Measurements from ENCODE around the gene LPCAT1.
"Not testable (repeated sequence)": the region's sequence is repeated elsewhere in the genome, so short reads cannot be mapped to it uniquely, and the experiment has no call there.

LPCAT1 gene

DNA sequence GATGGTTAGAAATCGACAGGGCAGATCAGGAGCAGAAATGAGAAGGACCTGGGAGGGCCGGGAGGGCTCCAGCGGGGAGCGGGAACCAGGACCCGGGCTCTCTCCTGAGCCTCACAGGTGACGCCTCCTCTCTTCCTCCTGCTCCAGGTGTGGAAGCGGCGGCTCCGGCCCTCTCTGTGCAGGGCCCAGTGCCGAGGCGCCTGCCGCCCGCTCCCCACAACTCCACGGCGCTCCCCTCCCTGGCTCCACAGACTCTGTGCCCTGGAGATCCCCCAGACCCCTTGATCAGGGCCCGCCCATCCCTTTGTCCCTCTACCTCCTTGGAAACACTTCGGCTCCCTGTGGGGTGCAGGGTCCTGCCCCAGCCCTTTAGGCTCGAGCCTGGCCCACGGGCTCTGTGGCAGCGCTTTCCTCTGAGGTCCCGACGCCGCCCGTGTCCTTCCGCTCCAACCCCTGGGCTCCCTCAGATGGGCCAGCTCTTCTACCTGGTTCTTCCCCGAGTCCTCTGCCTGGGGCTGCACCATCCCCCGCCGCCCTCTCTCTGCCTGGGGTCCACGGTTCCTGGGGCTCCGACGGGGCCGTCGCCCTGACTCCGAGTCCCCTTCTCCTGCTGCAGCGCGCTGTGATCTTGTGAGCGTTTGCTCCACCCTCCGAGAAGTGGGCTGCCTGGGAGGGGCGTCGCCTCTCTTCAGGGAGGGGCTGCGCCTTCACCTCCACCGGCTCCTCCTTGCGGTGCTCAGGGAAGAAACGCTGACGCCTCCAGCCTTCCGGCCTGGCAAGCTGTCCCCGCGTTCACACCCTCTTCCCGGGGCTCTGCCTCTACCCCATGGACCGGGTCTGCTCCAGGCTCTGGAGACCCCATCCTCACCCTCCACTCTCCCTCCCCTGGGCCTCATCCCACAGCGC is 56.2 kb downstream of the LPCAT1 start:
- no peak for DNase-seq (ENCODE audit: low read depth in 3 of 3)

DNA sequence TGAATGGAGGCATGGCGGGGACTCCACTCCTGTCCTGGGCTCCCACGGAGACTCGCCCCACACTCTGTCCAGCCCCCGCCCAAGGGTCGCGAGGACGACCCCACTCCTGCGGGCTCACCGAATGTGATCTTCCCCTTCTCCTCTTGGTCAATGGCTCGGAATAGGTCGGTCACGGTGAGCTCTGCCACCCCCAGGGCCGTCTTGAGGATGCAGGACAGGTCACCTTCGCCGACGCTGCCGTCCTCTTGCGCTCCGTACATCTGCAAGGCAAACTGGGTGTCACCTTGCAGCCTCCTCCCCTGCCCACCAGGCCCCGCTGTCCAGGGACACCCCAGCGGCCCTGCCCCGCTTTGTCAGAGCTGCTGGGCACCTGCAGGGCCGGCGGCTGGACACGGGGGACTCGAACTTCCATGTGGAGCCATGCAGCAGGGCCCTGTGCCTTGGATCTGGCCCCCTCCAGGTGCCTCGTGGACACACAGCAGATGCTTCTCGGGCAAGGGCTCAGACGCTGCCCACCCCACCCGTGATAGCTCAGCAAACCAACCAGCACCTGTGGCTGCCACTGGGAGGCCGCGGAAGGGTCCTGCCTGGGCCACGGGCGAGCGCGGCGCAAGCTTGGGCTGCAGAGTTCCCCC is 57.0 kb downstream of the LPCAT1 start:
- no peak for DNase-seq (ENCODE audit: low read depth in 3 of 3)

DNA sequence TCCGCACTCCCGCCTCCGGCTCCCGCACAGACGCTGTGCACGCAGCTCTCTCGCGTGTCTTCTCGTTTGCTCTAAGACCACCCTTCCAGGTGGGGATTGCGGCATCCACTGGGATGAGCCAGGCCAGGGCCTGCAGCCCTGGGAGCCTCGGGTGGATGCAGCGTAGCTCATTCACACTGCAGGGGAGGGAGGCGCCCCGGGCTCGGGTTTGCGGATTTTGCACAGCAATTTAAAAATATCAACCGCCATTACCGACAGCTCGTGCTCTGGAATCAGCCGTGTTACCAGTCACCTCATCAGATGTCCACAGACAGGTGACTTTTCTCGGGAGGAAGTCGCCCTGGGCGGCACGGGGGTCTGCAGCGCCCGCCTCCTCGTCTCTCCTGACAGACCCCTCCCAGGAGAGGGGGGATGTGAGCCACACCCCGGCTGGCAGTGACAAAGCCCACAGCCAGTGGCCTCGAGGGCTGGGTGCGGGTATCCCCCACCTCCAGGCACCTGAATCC is 57.7 kb downstream of the LPCAT1 start:
- no peak for DNase-seq (ENCODE audit: low read depth in 3 of 3)

DNA sequence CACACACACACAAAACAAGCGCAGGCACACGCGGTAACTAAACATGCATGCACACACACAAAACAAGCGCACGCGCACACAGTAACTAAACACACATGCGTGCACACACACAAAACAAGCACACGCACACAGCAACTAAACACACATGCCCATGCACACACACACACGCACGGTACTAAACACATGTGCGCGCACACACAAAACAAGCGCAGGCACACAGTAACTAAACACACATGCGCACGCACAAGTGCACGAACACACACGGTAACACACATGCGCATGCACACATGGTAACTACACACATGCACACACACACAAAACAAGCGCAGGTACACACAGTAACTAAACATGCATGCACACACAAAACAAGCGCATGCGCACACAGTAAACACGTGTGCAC is 58.6 kb downstream of the LPCAT1 start:
- no peak for DNase-seq (ENCODE audit: low read depth in 3 of 3)

DNA sequence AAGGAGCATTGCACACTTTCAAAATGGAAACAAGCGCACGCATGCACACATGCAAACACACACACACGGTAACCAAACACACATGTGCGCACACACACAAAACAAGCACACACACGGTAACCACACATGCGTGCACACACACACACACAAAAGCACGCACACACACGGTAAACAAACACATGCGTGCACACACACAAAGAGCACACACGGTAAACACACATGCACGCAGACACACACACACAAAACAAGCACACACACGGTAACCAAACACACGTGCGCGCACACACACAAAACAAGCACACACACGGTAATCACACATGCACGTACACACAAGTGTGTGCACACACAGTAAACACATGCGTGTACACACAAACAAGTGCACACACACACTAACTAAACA is 59.2 kb downstream of the LPCAT1 start:
- DNase-seq (ENCODE audit: low read depth in 3 of 3) = no peak

DNA sequence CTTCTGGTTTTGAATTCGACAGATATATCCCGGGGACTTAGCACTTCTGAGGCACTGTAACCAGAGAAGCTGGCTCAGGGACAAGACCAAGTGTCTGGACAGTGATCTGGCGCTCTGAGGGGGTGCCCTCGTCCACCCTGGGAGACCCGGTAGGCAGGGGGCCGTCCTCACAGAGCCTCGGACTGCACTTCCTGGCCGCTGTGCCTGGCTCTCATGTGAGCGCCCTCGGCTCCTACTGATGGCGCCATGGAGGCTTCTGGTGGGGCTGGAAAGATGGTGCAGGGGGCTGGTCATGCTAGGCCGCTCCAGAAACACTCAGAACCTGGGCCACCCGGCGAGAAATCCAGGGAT is 59.7 kb downstream of the LPCAT1 start:
- no peak for DNase-seq (ENCODE audit: low read depth in 3 of 3)

DNA sequence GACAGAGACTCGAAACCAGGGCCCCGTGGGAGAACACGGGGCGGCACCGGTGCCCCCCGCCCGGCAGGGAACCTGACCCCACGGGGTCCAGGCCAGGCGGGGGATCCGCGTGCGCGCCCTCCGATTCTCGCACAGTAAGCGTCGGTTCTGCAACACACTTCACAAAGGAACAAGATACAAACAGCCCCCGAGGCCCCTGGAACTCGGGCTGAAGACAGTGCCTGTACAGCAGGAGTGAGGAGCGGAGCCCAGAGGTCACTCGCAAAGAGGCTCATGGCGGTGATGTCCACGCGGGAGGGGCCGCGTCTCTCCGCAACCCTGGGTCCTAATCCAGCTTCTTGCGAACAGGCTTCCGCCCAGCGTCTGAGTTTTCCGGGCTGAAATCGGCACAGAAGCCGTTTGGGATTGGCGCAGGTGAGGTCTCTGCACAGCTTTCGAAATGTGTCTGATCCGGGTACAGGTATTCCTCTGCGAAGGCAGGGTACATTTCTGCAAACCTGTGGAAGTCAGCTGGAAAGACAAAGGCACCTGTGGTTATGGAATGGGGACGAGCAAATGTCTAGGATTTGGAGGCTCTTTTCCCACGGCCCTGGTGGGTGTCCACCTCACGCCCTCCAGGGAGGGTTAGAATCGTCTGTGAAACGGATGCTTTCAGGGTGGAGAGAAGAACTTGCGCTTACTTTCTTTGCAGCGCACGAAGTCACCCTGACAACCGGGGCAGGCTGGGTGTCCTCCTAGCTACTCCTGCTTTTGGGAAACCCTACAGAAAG is 60.2 kb downstream of the LPCAT1 start:
- DNase-seq (ENCODE audit: low read depth in 3 of 3) = no peak

DNA sequence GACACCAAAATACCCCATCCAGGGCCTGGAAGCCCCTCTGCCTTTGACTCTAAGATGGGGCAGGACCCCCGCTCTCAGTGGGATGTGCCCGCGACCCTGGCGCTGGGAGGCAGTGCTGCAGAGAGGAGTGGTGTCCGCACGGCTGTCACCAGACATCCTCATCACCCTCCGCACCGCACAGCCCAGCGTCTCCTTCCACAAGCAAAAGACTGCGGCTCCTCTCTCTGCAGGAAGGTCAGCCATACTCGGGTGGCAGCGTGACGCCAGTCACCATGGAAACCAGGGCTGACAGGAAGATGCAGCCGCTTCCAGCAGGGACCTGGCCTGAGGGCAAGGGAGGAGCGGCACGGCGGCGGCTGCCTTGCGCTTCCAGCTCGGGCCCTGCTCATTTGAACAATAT is 61.4 kb downstream of the LPCAT1 start:
- DNase-seq (ENCODE audit: low read depth in 3 of 3) = no peak

DNA sequence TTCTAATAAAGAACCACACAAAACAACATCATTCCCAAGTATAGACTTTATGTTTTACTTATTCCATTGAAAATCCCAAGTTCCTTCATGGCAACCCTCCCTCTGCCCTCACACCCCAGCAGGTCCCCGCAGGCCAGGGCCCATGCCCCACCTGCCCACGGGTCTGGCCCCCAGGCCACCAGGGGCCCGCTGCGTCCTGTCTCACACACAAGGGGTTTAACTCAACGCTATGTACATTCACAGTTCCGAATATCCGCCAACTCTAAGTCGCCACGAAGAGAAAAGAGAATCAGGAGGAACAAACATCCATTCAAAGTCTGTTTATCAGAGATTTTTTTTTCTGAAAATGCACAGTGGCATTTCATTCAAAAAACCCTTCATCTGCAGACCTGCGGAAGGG is 62.4 kb downstream of the LPCAT1 start:
- no peak for DNase-seq (ENCODE audit: low read depth in 3 of 3)

DNA sequence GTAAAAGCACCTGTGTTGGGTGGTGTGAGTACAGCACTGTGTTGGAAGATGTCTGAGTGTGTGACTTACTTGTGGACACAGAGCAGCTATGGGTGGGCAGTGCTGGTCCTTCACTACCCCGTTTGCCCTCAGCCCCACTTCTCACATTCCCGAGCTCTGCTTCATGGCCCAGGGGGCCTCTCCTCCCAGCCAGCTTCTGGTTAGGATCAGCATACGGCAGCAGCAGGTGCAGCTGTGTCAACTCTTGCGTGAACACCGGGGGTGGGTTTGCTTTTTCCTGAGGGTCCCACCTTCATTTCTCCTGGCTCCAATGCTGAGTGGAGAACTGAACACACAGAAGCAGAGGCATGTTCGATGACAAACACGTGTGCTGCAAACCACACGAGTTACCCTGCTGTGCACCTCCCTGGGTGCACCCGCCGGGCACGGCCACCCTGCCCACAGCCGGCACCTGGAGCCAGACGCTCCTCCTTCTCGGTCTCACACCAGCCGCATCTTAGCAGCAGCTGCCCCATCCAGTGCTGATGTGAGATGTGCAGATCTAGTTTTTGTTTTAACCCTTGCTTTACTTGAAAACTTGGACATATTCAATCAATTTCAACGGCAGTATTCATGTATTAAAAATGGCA is 63.6 kb downstream of the LPCAT1 start:
- no peak for DNase-seq (ENCODE audit: low read depth in 3 of 3)

DNA sequence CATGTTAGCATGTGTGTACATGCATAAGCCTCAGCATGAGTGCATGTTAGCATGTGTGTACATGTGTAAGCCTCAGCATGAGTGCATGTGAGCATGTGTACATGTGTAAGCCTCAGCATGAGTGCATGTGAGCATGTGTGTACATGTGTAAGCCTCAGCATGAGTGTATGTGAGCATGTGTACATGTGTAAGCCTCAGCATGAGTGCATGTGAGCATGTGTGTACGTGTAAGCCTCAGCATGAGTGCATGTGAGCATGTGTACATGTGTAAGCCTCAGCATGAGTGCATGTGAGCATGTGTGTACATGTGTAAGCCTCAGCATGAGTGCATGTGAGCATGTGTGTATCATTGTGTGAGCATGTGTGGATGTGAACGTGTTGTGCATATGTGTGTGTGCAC is 64.3 kb downstream of the LPCAT1 start:
- not testable (repeated sequence) for DNase-seq (ENCODE audit: low read depth in 3 of 3)

DNA sequence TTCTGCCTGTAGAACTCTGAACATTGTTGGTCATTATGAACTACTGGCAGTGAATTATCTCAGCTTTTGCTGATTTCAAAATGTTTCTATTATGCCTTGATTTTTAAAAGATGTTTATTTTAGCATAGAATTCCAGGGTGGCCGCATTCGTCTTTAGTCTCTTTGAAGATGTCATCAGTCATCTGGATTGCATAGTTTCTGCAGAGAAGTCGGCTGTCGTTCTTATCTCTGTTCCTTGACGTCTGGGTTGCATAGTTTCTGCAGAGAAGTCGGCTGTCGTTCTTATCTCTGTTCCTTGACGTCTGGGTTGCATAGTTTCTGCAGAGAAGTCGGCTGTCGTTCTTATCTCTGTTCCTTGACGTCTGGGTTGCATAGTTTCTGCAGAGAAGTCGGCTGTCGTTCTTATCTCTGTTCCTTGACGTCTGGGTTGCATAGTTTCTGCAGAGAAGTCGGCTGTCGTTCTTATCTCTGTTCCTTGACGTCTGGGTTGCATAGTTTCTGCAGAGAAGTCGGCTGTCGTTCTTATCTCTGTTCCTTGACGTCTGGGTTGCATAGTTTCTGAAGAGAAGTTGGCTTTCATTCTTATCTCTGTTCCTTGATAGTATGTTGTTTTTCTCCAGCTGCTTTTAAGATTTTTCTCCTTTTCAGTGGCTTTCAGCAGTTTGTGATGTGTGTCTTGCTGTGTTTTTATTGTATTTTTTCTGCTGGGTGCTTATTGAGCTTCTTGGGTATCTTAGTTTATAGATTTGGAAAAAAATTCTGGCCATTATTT is 67.5 kb downstream of the LPCAT1 start:
- not testable (repeated sequence) for DNase-seq (ENCODE audit: low read depth in 3 of 3)

DNA sequence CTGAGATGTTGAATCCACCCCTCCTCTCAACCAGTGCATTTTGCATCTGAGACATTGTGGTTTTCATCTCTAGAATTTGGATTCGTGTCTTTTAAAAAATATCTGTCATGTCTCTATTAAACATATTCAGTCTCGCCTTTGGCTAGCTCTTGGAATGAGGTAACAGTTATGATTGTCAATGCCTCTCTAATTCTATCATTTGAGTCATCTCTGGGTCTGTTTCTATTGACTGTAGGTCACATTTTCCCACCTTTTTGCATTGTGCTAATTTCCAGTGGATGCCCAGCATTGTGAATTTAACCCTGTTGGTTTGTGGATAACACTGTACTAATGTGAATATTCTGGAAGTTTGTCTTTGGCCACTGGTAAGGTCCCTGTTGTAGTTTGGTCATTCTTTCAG is 70.1 kb downstream of the LPCAT1 start:
- no peak for DNase-seq (ENCODE audit: low read depth in 3 of 3)

DNA sequence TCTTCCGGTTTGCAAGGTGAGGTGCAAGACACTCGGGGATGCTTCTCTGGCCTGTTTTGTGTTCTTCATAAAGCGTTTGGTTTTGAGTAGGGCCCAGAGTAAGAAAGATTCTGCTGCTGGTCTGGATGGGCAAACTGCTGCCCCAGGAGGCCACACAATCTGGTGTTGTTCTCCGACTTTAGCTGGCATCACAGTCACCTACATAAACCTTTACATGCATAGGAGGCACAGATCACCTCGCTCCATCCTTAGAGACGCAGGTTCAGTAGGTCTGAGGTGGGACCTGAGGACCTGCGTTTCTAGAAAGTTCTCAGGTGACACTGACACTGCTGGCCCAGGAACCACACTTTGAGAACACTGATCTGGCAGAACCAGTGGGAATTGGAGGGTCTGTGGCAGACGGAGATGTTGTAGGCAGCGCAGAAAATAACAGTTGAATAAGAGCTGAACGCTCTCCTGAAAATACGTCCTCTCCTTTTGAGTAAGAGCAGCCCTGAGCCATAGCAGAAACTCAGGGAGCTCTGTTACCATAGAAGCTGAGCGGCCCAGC is 74.6 kb downstream of the LPCAT1 start:
- no peak for DNase-seq (ENCODE audit: low read depth in 3 of 3)

DNA sequence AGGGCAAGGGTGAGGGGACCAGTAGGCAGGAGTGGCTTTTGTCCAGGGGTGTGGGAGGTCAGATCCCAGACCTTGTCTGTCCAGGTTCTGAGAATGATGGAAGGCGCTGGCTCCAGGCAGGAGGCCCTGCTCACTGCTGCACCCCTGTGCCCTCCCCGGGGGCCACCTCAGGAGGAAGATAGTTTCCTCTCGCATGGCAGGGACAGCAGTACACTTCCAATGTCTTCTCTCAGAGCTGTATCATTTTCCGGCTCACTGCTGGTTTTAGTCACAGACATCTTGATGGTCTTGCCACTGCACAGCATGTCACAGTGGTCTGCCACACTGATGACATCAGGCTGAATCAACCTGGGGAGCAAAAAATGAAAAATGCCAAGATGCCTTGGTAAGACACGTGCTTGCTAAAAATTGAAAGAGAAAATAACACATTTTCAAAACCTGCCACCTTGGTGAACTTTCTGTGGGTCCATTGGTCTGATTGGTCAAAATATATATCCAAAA is 75.2 kb downstream of the LPCAT1 start:
- no peak for DNase-seq (ENCODE audit: low read depth in 3 of 3)

DNA sequence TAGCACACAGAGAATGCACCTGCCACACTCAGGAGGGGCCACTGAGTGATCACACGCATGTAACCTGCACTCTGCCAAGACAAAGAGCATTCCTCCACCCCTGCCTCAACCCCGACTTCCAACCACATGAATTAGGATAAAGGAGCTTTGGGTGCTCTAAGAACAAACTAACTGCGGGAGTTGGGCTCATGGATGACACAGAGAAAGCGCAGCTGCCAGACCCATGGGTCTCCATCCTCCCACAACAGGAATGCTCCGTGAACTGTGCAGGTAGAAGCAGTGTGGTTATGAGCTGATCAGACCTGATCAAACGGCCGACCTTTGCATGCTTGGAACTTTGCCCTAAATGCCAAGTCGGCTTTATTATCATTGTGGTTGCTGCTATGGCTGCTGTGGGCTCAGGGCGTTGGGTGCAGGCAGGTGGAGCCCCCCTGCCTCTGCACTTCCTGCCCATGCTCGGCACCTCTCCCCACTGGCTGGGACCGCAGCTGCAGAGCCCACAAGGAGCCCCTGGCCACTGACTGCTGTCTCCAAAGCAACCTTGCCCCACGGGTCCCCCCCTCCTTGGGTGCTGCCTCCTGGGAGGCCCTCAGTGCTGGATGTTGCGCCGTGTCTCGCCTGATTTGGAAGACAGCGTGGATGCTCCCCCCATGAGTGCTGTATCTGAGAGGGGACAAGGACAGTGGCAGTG is 75.9 kb downstream of the LPCAT1 start:
- DNase-seq (ENCODE audit: low read depth in 3 of 3) = no peak

DNA sequence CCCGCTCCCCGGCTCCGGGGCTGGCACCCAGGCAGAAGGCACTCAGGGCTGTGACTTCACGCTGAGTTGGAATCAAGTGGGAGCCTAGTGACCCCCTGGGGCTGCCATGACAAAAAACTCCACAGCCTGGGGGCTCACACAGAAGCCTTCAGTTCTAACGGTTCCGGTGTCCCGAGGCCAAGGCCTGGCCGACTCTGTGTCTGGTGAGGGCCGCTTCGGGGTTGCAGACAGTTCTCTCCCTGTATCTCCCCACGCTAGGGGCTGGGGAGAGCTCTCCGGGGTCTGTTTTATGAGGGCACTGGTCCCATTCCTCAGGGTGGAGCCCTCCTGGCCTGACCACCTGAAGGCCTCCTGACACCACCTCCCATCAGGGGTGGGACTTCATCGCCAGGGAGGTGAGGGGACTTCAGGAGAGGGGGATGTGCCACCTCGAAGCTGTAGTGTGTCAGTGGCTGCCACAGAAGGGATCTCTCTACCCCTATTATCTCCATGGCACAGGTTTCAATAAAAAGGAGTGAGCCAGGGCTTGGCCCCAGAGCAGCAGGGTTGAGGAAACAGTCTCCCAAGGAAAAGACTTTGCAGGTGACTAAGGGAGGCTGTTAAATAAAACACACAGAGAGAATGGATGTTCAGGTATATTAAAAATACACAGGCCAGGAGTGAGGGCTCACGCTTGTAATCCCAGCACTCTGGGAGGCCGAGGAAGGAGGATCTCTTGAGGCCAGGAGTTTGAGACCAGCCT is 77.0 kb downstream of the LPCAT1 start:
- no peak for DNase-seq (ENCODE audit: low read depth in 3 of 3)

DNA sequence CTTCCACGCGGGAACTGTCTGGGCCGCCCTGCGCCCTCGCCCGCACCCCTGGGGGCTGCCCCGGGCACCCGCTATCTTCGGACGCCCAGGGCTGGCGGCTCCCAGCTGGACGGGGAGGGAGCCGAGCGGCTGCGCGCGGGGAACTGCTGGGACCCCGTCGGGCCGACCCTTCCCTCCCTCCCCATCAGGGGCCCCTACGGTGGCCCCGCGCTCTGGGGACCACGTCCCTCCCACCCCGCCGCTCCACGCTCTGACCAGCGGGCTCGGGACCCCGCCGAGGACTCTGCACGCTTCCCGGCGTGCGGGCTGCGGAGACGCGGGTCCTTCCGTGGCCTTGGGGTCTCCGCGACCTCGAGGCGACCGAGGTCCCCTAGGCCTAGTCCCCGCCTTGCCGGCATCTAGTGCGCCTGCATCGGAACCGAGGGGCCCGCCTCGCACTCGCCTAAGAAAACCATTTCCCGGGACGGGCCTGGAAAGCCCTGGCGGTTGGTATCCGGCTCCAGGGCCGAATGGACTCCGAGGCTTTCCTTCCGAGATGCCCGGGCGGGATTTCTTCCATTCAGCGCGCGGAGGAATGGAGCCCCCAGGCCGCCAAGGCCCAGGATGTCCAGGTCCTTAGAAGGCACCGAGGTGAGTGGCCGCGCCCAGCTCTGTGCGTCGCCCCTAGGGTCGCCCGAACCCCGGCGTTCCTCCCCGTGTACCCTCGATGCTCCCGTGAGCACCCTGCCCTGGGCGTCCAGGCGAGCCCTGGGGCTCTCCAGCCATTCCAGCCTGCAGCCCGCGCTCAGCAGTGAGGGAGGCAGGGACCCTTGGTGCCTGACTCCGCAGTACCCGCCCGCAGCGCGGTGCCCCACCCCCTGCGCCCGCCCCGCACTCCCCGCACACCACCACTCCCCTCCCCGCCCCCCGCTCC is 77.8 kb downstream of the LPCAT1 start:
- no peak for DNase-seq (ENCODE audit: low read depth in 3 of 3)
